ENCODE data around the gene ZBTB24. TPM values are rescaled to one million over a fixed set of nuclear protein-coding genes. Genes with fewer than 3 reads are reported as not detected.

Gene ZBTB24
- total RNA-seq, 1 donor from 2014 or later = 11.4 TPM

- H3K9me3 Mint-ChIP-seq (ENCODE audit: low read depth) = no peaks in the 10 kb centered on the region
- no peak for DNase-seq (ENCODE audit: low spot score, unreplicated experiment)
- H3K36me3 Mint-ChIP-seq (ENCODE audit: insufficient read depth) = peaks cover 10% of the 10 kb centered on the region
- H3K27ac Mint-ChIP-seq = no peak overlapping the region
- no peaks in the 10 kb centered on the region for H3K27me3 Mint-ChIP-seq
- H3K4me3 Mint-ChIP-seq (ENCODE audit: low read depth) = no peak overlapping the region
- TF ChIP-seq CTCF (IDR thresholded peaks at IDR 0.05; ENCODE audit: unreplicated experiment) = peak; percentile 18
- peaks cover 10% of the 10 kb centered on the region for H3K4me1 Mint-ChIP-seq (ENCODE audit: low read depth)
These were observed 37.6 kb downstream of the ZBTB24 start for GRCh38 chr6:109445382-109445781.

GRCh38 chr6:109443425-109443950 is 39.5 kb downstream of the ZBTB24 start:
- H3K36me3 Mint-ChIP-seq (ENCODE audit: insufficient read depth) = peaks cover 10% of the 10 kb centered on the region
- H3K9me3 Mint-ChIP-seq (ENCODE audit: low read depth) = no peaks in the 10 kb centered on the region
- no peak overlapping the region for H3K4me3 Mint-ChIP-seq (ENCODE audit: low read depth)
- H3K4me1 Mint-ChIP-seq (ENCODE audit: low read depth) = peaks cover 14% of the 10 kb centered on the region
- no peaks in the 10 kb centered on the region for H3K27me3 Mint-ChIP-seq
- no peak for TF ChIP-seq CTCF (IDR thresholded peaks at IDR 0.05; ENCODE audit: unreplicated experiment)
- no peak for DNase-seq (ENCODE audit: low spot score, unreplicated experiment)
- H3K27ac Mint-ChIP-seq = no peak overlapping the region

GRCh38 chr6:109442393-109442924 is 40.6 kb downstream of the ZBTB24 start:
- H3K4me1 Mint-ChIP-seq (ENCODE audit: low read depth) = peaks cover 14% of the 10 kb centered on the region
- no peak for DNase-seq (ENCODE audit: low spot score, unreplicated experiment)
- peaks cover 10% of the 10 kb centered on the region for H3K36me3 Mint-ChIP-seq (ENCODE audit: insufficient read depth)

GRCh38 chr6:109441069-109441816 is 41.8 kb downstream of the ZBTB24 start:
- peak; percentile 43 for TF ChIP-seq CTCF (IDR thresholded peaks at IDR 0.05; ENCODE audit: unreplicated experiment)
- DNase-seq (ENCODE audit: low spot score, unreplicated experiment) = peak; percentile 42
- no peaks in the 10 kb centered on the region for H3K9me3 Mint-ChIP-seq (ENCODE audit: low read depth)
- peak overlapping the region; percentile 96 for H3K4me3 Mint-ChIP-seq (ENCODE audit: low read depth)
- H3K36me3 Mint-ChIP-seq (ENCODE audit: insufficient read depth) = peaks cover 6% of the 10 kb centered on the region
- H3K27ac Mint-ChIP-seq = peak overlapping the region; percentile 97
- H3K4me1 Mint-ChIP-seq (ENCODE audit: low read depth) = peaks cover 14% of the 10 kb centered on the region
- H3K27me3 Mint-ChIP-seq = no peaks in the 10 kb centered on the region

More at GRCh38 chr6:109442393-109442924, 40.6 kb downstream of the ZBTB24 start:
- Mint-ChIP-seq H3K27ac (no peak overlapping the region), H3K4me3 (ENCODE audit: low read depth) (peak overlapping the region; percentile 96), H3K27me3 (no peaks in the 10 kb centered on the region), H3K9me3 (ENCODE audit: low read depth) (no peaks in the 10 kb centered on the region)
- no peak for TF ChIP-seq CTCF (IDR thresholded peaks at IDR 0.05; ENCODE audit: unreplicated experiment)

GRCh38 chr6:109440331-109441068 is 42.5 kb downstream of the ZBTB24 start, which contains the start of the genes PPIL6 and SMPD2:
Gene PPIL6, minus strand, starts transcription at chr6:109440628. Its CDS starts 38 bp downstream, at chr6:109440590.
Gene SMPD2, plus strand, starts transcription at chr6:109440724. Its CDS starts 398 bp downstream, at chr6:109441122.
- Mint-ChIP-seq H3K36me3 (ENCODE audit: insufficient read depth) (peaks cover 2% of the 10 kb centered on the region), H3K9me3 (ENCODE audit: low read depth) (no peaks in the 10 kb centered on the region), H3K27ac (peak within 1 kb of the TSS; percentile 97), H3K4me1 (ENCODE audit: low read depth) (peaks cover 14% of the 10 kb centered on the region), H3K4me3 (ENCODE audit: low read depth) (peak within 1 kb of the TSS; percentile 96), H3K27me3 (no peaks in the 10 kb centered on the region)
- peak; percentile 86 for DNase-seq (ENCODE audit: low spot score, unreplicated experiment)
- TF ChIP-seq CTCF (IDR thresholded peaks at IDR 0.05; ENCODE audit: unreplicated experiment) = peak; percentile 48

All from progenitor cell of endocrine pancreas (in vitro differentiated cells).